ENCODE results near the gene ATP6V0A1.
"Not testable (repeated sequence)": the region's sequence is repeated elsewhere in the genome, so short reads cannot be mapped to it uniquely, and the experiment has no call there.

ATP6V0A1 gene

GRCh38 chr17:42537826-42538451, 79.3 kb downstream of the ATP6V0A1 start:
- Histone ChIP-seq H3K27me3 (ENCODE audit: control insufficient read depth, insufficient read depth, low read length) (no peaks in the 10 kb centered on the region), H3K4me1 (ENCODE audit: control insufficient read depth, insufficient read depth, low read length) (peaks cover 7% of the 10 kb centered on the region), H3K27ac (ENCODE audit: low read length) (no peak overlapping the region), H3K4me3 (ENCODE audit: low read length) (no peak overlapping the region), H3K36me3 (ENCODE audit: control insufficient read depth, insufficient read depth, low read length) (peaks cover 5% of the 10 kb centered on the region), H3K9me3 (ENCODE audit: control insufficient read depth, insufficient read depth, low read length) (no peaks in the 10 kb centered on the region)
- no peak for DNase-seq (ENCODE audit: low read depth, low spot score)
- WGBS (ENCODE audit: insufficient coverage, insufficient read length), result no CpG with 5 or more reads among the region's 5 CpGs

- Histone ChIP-seq H3K27ac (ENCODE audit: low read length) (no peak overlapping the region), H3K4me3 (ENCODE audit: low read length) (no peak overlapping the region), H3K36me3 (ENCODE audit: control insufficient read depth, insufficient read depth, low read length) (peaks cover 10% of the 10 kb centered on the region), H3K9me3 (ENCODE audit: control insufficient read depth, insufficient read depth, low read length) (no peaks in the 10 kb centered on the region), H3K27me3 (ENCODE audit: control insufficient read depth, insufficient read depth, low read length) (no peaks in the 10 kb centered on the region), H3K4me1 (ENCODE audit: control insufficient read depth, insufficient read depth, low read length) (peaks cover 7% of the 10 kb centered on the region)
- DNase-seq (ENCODE audit: low read depth, low spot score), result no peak
- WGBS (ENCODE audit: insufficient coverage, insufficient read length), result no CpG with 5 or more reads among the region's 14 CpGs
These were observed 79.8 kb downstream of the ATP6V0A1 start for GRCh38 chr17:42538482-42538881.

- not testable (repeated sequence) for H3K4me3 ChIP-seq (ENCODE audit: low read length); H3K4me1 ChIP-seq (ENCODE audit: control insufficient read depth, insufficient read depth, low read length); DNase-seq (ENCODE audit: low read depth, low spot score); H3K27ac ChIP-seq (ENCODE audit: low read length); H3K9me3 ChIP-seq (ENCODE audit: control insufficient read depth, insufficient read depth, low read length); H3K27me3 ChIP-seq (ENCODE audit: control insufficient read depth, insufficient read depth, low read length)
- whole genome bisulfite sequencing (ENCODE audit: insufficient coverage, insufficient read length), result no CpG with 5 or more reads among the region's 4 CpGs
- H3K36me3 ChIP-seq (ENCODE audit: control insufficient read depth, insufficient read depth, low read length), result peaks cover 14% of the 10 kb centered on the region
These were observed 81.9 kb downstream of the ATP6V0A1 start for GRCh38 chr17:42540558-42540957.

- no peak overlapping the region for H3K4me3 ChIP-seq (ENCODE audit: low read length)
- no peaks in the 10 kb centered on the region for H3K27me3 ChIP-seq (ENCODE audit: control insufficient read depth, insufficient read depth, low read length)
- no peaks in the 10 kb centered on the region for H3K9me3 ChIP-seq (ENCODE audit: control insufficient read depth, insufficient read depth, low read length)
- H3K36me3 ChIP-seq (ENCODE audit: control insufficient read depth, insufficient read depth, low read length), result peaks cover 14% of the 10 kb centered on the region
- no CpG with 5 or more reads among the region's 17 CpGs for WGBS (ENCODE audit: insufficient coverage, insufficient read length)
- no peak for DNase-seq (ENCODE audit: low read depth, low spot score)
- H3K4me1 ChIP-seq (ENCODE audit: control insufficient read depth, insufficient read depth, low read length), result peaks cover 4% of the 10 kb centered on the region
- H3K27ac ChIP-seq (ENCODE audit: low read length), result no peak overlapping the region
These were observed 82.6 kb downstream of the ATP6V0A1 start for GRCh38 chr17:42541041-42541833.

- H3K36me3 ChIP-seq (ENCODE audit: control insufficient read depth, insufficient read depth, low read length), result peaks cover 14% of the 10 kb centered on the region
- no peak overlapping the region for H3K27ac ChIP-seq (ENCODE audit: low read length)
- DNase-seq (ENCODE audit: low read depth, low spot score), result no peak
- H3K9me3 ChIP-seq (ENCODE audit: control insufficient read depth, insufficient read depth, low read length), result no peaks in the 10 kb centered on the region
- H3K27me3 ChIP-seq (ENCODE audit: control insufficient read depth, insufficient read depth, low read length), result no peaks in the 10 kb centered on the region
- no peak overlapping the region; the same call in 1 of the 2 replicates for H3K4me3 ChIP-seq (ENCODE audit: low read length)
- no peaks in the 10 kb centered on the region for H3K4me1 ChIP-seq (ENCODE audit: control insufficient read depth, insufficient read depth, low read length)
- whole genome bisulfite sequencing (ENCODE audit: insufficient coverage, insufficient read length), result no CpG with 5 or more reads among the region's 39 CpGs
These were observed 84.8 kb downstream of the ATP6V0A1 start for GRCh38 chr17:42543190-42544079.

GRCh38 chr17:42544874-42545283, 86.2 kb downstream of the ATP6V0A1 start:
- no peak overlapping the region for H3K4me3 ChIP-seq (ENCODE audit: low read length)
- WGBS (ENCODE audit: insufficient coverage, insufficient read length), result no CpG with 5 or more reads among the region's 8 CpGs
- H3K9me3 ChIP-seq (ENCODE audit: control insufficient read depth, insufficient read depth, low read length), result no peaks in the 10 kb centered on the region
- peaks cover 9% of the 10 kb centered on the region; the same call in 1 of the 2 replicates for H3K36me3 ChIP-seq (ENCODE audit: control insufficient read depth, insufficient read depth, low read length)
- no peaks in the 10 kb centered on the region for H3K27me3 ChIP-seq (ENCODE audit: control insufficient read depth, insufficient read depth, low read length)
- DNase-seq (ENCODE audit: low read depth, low spot score), result no peak
- peaks cover 2% of the 10 kb centered on the region for H3K4me1 ChIP-seq (ENCODE audit: control insufficient read depth, insufficient read depth, low read length)
- H3K27ac ChIP-seq (ENCODE audit: low read length), result no peak overlapping the region

GRCh38 chr17:42545755-42546505, 87.3 kb downstream of the ATP6V0A1 start:
- DNase-seq (ENCODE audit: low read depth, low spot score); H3K27ac ChIP-seq (ENCODE audit: low read length); H3K4me3 ChIP-seq (ENCODE audit: low read length); H3K27me3 ChIP-seq (ENCODE audit: control insufficient read depth, insufficient read depth, low read length); H3K9me3 ChIP-seq (ENCODE audit: control insufficient read depth, insufficient read depth, low read length); H3K4me1 ChIP-seq (ENCODE audit: control insufficient read depth, insufficient read depth, low read length); H3K36me3 ChIP-seq (ENCODE audit: control insufficient read depth, insufficient read depth, low read length): not testable (repeated sequence)
- WGBS (ENCODE audit: insufficient coverage, insufficient read length), result no CpG with 5 or more reads among the region's 9 CpGs

- WGBS (ENCODE audit: insufficient coverage, insufficient read length), result no CpG with 5 or more reads among the region's 23 CpGs
- Histone ChIP-seq H3K9me3 (ENCODE audit: control insufficient read depth, insufficient read depth, low read length) (no peaks in the 10 kb centered on the region), H3K36me3 (ENCODE audit: control insufficient read depth, insufficient read depth, low read length) (peaks cover 9% of the 10 kb centered on the region; the same call in 1 of the 2 replicates), H3K27ac (ENCODE audit: low read length) (no peak overlapping the region), H3K4me1 (ENCODE audit: control insufficient read depth, insufficient read depth, low read length) (peaks cover 2% of the 10 kb centered on the region), H3K27me3 (ENCODE audit: control insufficient read depth, insufficient read depth, low read length) (no peaks in the 10 kb centered on the region), H3K4me3 (ENCODE audit: low read length) (no peak overlapping the region; the same call in 1 of the 2 replicates)
- no peak for DNase-seq (ENCODE audit: low read depth, low spot score)
These were observed 88.4 kb downstream of the ATP6V0A1 start for GRCh38 chr17:42547001-42547461.

- Histone ChIP-seq H3K9me3 (ENCODE audit: control insufficient read depth, insufficient read depth, low read length) (no peaks in the 10 kb centered on the region), H3K27me3 (ENCODE audit: control insufficient read depth, insufficient read depth, low read length) (no peaks in the 10 kb centered on the region), H3K4me3 (ENCODE audit: low read length) (peak overlapping the region; percentile 16; the same call in 1 of the 2 replicates), H3K4me1 (ENCODE audit: control insufficient read depth, insufficient read depth, low read length) (peaks cover 2% of the 10 kb centered on the region), H3K27ac (ENCODE audit: low read length) (no peak overlapping the region), H3K36me3 (ENCODE audit: control insufficient read depth, insufficient read depth, low read length) (peaks cover 9% of the 10 kb centered on the region; the same call in 1 of the 2 replicates)
- no CpG with 5 or more reads among the region's 14 CpGs for WGBS (ENCODE audit: insufficient coverage, insufficient read length)
- DNase-seq (ENCODE audit: low read depth, low spot score), result no peak
These were observed 89.0 kb downstream of the ATP6V0A1 start for GRCh38 chr17:42547698-42548069.
